Stimulated activated CD4-positive, alpha-beta T cell treated with anti-CD3 and anti-CD28 coated beads, TNF-alpha, amount 100 ng/mL, for 4 hours (primary cell): ENCODE data around the gene SERTAD2.

Source experiments
- DNase-seq, 3 experiments: peaks; one replicate each; pipeline ENCODE4 v3.0.0-alpha.2; 2020; ENCODE audit warnings: low read depth in 3 of 3

Gene SERTAD2

GRCh38 chr2:64649626-64650025 lies 4.1 kb downstream of the SERTAD2 start:
- DNase-seq, result no peak

DNA sequence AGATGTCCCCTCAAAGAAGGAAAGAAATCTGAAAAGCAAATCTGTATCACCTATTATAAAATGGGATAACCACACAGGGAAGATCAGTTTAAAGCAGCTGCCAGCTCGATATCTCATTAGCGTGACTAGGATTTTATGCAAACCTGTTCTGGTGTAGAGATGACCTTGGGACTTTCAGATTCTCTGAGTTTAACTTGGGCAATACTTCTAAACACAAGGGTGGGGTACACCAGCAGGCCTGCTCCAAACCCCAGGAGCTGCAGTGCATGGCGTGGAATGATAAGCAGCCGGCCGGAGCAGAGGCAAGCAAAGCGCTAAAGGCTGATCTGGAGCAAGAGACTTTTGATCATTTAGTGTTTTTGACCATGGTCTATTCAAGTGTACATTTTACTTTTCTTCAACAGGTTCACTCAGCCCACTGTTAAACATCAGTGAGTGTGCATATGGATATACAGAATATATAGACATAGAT lies 4.7 kb downstream of the SERTAD2 start:
- no peak for DNase-seq

DNA sequence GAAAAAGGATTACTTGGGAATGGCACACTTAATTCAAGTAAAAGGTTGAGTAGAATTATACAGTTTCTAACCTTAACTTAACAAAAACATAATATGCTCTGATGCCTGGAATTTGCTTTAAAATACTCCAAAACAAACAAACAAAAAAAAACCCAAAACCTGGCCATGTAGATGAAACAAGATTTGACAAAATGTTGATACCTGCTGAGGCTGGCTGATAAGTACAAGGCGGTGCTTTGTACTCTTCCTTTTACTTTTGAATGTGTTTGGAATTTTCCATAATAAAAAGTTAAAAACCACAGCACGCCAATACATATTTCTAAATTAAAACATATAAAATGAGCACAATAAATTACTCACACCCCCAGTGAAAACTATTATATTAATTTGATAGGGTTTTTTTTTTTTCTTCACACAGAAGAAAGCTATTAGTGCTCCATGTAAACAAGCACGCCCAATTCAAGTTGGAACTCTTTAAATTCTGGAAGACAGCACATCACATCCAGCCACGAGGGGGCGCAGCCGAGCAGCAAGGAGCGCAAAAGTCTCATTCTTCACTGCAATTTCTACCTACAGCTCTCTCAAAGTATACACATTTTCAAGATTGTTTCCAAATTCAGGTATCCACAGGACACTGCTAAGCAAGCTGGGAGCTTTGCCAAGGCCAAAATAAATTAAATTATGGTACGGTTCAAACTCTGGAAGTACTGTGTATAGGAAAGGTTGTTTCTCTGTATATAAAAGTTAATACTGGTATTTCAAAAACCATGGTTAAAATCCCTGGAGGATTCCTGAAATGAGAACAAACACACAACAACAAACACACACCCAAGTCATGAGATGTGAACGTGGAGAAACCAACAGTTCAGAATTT lies 7.5 kb downstream of the SERTAD2 start:
- peak; percentile 74 to 87 (median 82) for DNase-seq

- DNase-seq, result no peak
Observed at GRCh38 chr2:64644458-64645382, 9.0 kb downstream of the SERTAD2 start.

- no peak for DNase-seq
Observed at GRCh38 chr2:64643838-64644457, 9.8 kb downstream of the SERTAD2 start.

DNA sequence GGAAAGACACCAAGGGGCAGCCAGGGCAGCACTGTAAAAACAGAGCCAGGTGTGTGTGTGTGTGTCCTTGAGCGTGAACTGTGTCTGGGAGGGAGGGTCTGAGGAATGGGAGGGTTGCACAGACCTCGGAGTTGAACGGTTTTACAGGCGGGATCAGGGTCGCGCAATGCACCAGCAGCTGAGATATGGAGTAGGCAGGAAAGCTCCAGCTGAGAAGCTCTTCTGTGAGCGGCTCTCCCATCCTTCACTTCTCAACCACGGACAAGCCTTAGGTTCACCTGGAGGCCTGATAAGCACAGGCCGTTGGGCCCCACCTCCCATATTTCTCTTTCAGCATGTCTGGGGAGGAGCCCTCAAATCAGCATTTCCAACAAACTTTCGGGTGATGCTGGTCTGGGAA lies 12.1 kb downstream of the SERTAD2 start:
- no peak for DNase-seq

DNA sequence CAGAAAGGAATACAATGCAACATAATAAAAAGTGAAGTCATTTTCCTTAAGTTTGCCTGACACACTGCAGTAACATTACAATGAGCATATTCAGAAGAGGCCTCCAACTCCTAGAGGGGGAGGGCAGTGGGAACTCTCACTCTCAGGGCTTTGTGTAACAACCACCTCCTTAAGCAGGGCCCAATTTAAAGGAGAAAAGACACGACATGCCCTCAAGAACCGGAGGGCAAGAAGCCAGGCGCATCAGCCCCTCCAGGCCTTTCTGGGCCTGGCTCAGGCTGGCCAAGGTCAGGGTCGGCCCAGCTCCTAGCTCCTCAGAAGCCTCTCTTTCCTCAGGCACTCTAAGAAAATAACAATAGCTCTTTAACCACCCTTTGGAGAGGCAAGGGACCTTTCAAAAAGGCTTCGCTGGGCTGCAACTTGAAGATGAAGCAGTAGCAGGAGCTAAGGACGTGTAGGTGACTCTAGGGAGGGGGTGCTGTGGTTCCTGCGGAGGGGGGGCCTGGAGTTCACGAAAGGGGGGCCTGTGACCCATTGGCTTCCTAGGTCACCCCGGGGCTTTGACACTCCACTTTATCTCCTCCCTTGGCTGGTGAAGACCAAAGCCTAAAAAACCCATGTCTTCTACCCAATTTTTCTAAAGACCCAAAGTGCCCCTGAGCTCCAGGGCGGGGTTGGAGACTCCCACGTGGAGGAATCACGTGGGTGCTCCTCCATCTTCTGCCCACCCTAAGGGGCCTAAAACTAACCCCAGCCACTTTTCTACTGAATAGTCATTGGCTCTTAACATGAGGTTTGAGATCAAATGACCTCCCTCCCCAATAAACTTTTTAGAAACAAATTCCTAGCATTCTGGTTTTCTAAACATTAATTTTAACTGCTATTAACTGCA lies 13.3 kb downstream of the SERTAD2 start:
- no peak for DNase-seq

GRCh38 chr2:64639691-64640090 lies 14.0 kb downstream of the SERTAD2 start:
- no peak for DNase-seq

DNA sequence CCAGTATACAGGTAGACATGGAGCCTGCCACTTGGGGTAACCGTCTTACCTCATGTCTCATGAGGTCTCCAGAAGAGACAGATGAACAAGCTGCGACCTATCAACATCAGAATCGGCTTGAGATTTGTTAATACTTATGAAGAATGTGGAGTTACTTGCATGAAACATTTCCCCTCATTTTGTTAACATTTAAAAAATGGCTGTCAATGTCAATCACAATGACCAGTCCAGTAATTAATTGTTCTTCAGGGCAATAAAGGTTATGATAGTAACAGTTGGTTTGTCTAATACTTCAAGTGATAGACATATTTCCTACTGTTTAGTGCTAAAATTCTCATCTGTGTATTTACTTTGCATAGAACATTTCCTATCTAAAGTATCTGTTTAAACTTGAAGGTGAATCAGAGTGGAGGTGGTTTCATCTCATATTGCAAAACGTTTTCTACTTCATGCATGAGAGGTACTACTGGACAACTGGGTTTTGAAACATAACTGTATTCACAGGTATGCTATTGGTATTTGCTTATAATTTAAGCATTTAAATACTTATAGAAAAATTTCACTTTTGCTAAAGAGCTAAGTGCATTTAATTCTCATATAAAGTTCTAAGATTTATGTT lies 15.1 kb downstream of the SERTAD2 start:
- DNase-seq, result no peak

DNA sequence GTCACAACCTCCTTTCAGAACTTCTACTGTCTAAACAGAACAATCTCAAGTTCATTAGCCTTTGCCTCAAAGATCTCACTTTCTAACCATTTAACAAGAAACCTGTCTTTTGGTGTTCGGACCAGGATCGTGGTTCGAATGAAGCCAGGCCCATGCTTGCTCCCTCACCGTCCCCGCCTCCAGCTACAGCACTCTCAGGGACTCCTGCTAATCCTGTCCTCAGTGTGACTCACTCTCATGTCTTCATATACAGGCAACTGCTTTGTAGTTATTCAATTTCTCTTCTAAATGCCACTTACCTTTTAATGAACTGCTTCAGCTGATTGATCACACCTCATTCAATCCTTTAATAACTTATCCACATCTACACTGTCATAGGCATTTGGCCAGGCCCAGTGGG lies 15.8 kb downstream of the SERTAD2 start:
- DNase-seq, result no peak

DNA sequence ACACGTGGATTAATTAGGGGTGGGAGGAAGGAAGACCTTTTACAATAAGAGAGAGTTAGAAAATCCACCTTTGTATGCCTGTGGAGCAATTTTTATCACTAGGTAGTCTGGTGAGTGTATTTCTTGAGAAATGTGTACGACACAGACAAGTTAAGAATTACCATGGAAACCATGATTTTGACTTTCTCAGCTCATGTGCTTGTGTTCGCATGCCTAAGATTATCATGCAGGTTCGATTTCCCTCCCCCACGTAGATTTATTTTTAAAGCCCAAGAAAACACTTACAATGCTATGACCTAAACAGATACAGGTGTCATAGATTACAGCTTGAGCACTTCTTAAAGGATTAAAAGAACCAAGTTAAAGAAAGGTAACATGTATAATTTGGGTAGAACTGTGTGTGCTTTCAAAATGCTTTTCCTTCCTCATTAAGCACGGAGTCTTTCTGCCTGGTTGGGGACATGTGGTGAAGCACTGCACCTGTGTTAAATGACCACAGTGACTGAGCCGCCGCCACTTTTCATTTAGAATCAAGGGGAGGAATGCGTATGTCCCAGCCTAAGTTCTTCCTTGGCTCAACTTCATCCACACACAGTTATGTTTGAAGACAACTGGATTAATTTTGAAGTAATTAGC lies 16.6 kb downstream of the SERTAD2 start:
- DNase-seq, result no peak

GRCh38 chr2:64635976-64636911 lies 17.5 kb downstream of the SERTAD2 start:
- no peak for DNase-seq

DNA sequence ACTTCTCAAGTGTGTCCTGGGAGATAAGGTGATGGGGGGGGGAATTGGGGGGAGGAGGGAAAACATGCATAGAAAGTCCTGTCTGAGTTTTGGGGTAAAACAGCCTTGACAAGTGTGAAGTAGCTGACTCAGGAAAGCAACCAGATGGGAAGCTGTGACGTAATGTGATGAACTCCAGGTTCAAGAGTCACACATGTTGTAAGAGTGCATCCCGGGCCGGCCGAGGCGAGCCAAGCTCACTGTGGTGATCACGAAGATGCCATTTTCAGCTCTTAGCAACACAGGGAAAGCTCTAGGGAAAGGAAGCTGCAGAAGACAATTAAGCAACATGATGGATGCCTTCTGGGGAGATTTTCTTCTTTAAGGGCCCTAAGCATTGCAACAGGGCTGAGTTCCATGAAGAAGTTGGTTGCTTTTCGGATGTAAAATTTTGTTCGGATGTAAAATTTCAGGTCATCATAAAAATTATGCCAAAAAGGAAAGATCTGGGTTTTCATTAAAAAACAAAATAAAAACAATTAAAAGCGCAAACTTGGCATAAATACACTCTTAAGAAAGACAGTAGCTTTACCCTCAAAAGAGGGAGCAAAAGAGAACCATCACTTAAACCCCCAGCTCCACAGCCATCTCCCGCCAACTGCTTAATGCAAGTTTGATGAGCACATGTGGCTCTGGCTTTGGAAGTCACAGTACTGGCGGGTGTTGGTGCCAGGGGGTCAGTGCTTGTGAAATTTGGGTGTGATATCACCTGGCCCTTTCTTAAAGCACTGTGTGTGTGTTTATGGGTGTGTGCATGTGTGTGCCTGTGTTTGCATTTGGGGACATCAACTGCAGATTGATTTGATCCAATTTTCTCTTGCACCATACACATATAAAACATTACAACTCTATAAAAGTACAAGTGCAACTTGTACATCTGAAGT lies 19.1 kb downstream of the SERTAD2 start:
- DNase-seq, result no peak

DNA sequence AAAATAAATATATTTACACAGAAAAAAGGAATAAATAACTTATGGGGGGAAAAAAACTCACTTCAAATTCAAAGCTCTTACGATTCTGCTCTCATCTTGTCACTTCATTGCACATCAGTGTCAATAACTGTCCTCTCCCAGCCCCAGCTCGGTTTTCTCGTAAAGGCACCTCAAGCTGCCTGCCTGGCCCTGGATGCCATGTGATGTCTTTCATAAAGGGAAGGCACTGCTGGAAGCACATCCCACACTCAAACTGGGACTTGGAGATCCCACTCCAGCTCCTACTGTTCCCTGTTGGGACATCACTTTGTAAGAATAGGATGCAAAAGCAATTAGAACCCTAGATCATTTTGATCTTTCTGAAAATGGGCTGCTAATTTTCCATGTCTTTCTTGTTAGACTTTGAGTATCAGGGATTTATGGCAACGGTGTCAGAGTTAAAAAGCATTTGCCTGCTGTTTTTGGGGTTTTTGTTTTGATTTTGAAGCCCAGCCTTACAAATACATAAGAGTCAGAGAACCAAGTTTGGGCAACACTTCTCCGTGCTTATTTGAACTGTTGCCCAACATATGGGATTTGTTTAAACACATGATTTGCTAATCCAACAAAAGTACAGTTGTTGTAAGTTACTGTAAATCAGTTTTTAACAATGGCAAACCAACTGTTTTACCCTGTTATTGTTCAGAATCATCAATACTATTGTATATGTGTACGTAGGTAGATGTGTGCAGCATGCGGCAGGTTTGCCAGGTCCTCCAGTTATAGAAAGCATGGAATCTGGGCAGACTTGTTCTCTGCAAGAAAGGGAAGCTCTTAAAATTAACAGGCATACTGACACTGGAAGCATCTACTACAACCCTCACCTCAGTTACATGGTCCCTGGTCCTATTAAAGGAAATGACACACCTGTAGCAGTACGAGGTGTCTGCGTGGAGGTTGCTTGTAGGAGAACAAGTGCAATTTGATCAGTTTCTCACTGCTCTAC lies 20.6 kb downstream of the SERTAD2 start:
- DNase-seq, result no peak

DNA sequence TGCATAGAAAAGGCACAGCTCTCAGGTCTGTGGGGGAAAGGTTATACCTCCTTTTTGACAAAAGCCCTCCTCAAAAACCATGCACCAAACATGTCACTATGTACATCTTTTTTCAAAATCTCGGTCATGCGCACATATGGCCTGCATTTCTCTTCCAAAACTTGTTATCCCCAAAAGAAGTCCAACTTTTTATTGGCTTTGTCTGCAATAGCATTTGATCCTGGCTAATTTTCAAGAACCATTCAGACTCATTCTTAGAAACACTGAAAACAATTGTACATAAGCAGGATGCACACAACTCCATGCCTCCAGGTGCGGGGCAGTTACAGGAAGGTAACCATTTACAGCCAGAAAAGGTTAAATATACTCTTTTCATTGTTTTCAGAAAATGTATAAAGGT lies 21.9 kb downstream of the SERTAD2 start:
- no peak for DNase-seq

DNA sequence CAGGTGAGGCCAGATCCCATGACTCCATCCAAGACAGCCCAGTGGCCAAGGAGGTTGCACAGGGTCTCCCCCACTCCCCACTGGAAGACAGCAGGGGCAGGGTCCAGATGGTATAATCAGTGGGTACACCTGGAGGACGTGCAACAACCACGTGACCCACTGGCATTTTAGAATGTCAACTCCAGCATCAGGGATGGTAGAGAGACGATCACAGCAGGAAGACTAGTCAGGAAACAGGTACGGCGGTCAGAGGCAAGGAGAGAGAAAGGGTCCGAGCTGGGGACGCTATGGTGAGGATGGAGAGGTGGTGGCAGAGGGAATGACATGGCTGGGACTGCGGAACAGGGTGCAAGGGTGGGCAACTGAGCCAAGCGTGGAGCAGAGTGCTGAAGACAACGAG lies 23.0 kb downstream of the SERTAD2 start:
- no peak for DNase-seq

DNA sequence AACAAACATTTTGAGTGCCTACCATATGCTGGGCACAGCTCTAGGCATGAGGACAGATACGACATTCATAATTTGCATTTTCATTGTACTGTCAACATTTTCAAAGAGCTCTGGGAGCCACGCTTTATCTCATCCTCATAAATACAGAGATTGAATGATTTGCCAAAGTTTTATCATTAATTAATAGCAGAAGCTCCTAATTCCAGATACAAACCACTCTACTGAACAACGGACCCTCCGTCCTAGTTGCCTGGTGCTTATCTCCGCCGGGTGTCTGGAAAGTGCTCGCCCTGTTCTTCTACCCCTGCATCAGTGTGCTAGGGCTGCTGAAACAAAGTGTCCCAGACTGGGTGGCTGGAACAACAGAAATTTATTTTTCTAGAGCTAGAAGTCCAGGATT lies 23.8 kb downstream of the SERTAD2 start:
- DNase-seq, result no peak
